Activated CD8-positive, alpha-beta T cell treated with anti-CD3 and anti-CD28 coated beads for 36 hours (primary cell): Measurements from ENCODE around the gene DOCK3. TPM values are rescaled to one million over a fixed set of nuclear protein-coding genes. Genes with fewer than 3 reads are reported as not detected.

Experiments
- ATAC-seq: fragments of 200-7000 bp; cut with Tn5 transposase; one replicate; pipeline ENCODE4 v1.10.0; 2021; ENCODE audit warnings: mild to moderate bottlenecking, moderate library complexity
- CTCF ChIA-PET: fragments of 350-600 bp; sonication (Branson Sonifier 250); formaldehyde crosslinking; loops from one replicate; lab custom pipeline; 2021; ENCODE audit warnings: antibody characterized with exemption; lab: Charles Lee
- POLR2A ChIA-PET: fragments of 350-600 bp; sonication (Branson Sonifier 250); formaldehyde crosslinking; loops from one replicate; lab custom pipeline; 2021; ENCODE audit warnings: antibody characterized with exemption; lab: Charles Lee
- DNase-seq: peaks from one replicate; pipeline ENCODE4 v3.0.0-alpha.2; 2020
- H3K27ac Mint-ChIP-seq: one replicate; pipeline ENCODE4 v1.8.0; 2021; ENCODE audit warnings: mild to moderate bottlenecking, mixed read lengths
- H3K27me3 Mint-ChIP-seq: one replicate; pipeline ENCODE4 v1.8.0; 2021; ENCODE audit warnings: mixed read lengths
- H3K36me3 Mint-ChIP-seq: one replicate; pipeline ENCODE4 v1.8.0; 2021; ENCODE audit warnings: low read depth, mixed read lengths
- H3K4me1 Mint-ChIP-seq: one replicate; pipeline ENCODE4 v1.8.0; 2021; ENCODE audit warnings: low read depth, mixed read lengths
- H3K4me3 Mint-ChIP-seq: one replicate; pipeline ENCODE4 v1.8.0; 2021; ENCODE audit warnings: mild to moderate bottlenecking, moderate library complexity, mixed read lengths
- H3K9me3 Mint-ChIP-seq: one replicate; pipeline ENCODE4 v1.8.0; 2021; ENCODE audit warnings: mixed read lengths
- intact Hi-C: fragments of 100-400 bp; cut with micrococcal nuclease; formaldehyde crosslinking; loops from one replicate; pipeline ENCODE4 v1.10.0; 2022
- total RNA-seq, 2 experiments: library from RNA; stranded (reverse); gene quantifications; one replicate each; pipeline ENCODE4 v1.2.3, GENCODE V29; 2021
- TF ChIP-seq, protein P1 (sequence below): fragments of 200-600 bp; IDR thresholded peaks from one replicate; pipeline ENCODE4 v1.8.0; 2022; ENCODE audit warnings: antibody characterized with exemption, mild to moderate bottlenecking

DOCK3 gene
- total RNA-seq, 2 experiments from 2014 or later: 3.6 to 4.2 TPM

DNA sequence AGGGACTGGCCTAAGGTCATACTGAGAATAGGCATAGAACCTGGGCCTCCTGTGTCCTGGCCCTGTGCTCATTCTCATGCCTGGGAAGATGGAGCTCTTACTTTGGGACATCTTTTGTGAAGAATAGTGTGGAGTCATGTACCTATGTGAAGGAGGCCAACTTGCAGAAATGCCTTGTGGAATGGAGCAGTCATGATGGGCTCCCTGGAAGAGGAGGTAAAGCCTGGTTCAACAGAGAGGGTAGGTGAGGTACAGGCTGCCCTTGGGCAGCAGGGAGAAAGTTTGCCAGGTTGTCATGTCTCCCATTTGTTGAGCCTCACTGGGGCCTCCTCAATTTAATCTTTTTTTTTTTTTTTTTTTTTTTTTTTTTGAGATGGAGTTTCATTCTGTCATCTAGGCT, 39.7 kb upstream of the DOCK3 start:
- ChIA-PET CTCF (interaction anchor here (2.6 to 8.5 kb wide), 3 partner anchors 16 to 19 kb away, joined by 10 to 47 read pairs (median 15); no protein-coding TSS in a partner anchor), POLR2A (interaction anchor here (0.9 to 2.7 kb wide), 5 partner anchors 11 to 22 kb away, joined by 3 to 14 read pairs (median 5); no protein-coding TSS in a partner anchor)
- Mint-ChIP-seq H3K4me3 (no peak overlapping the region), H3K4me1 (peaks cover 84% of the 10 kb centered on the region), H3K36me3 (peaks cover 59% of the 10 kb centered on the region), H3K27ac (peak overlapping the region; percentile 13), H3K9me3 (no peaks in the 10 kb centered on the region), H3K27me3 (no peaks in the 10 kb centered on the region)
- TF ChIP-seq, protein P1, sequence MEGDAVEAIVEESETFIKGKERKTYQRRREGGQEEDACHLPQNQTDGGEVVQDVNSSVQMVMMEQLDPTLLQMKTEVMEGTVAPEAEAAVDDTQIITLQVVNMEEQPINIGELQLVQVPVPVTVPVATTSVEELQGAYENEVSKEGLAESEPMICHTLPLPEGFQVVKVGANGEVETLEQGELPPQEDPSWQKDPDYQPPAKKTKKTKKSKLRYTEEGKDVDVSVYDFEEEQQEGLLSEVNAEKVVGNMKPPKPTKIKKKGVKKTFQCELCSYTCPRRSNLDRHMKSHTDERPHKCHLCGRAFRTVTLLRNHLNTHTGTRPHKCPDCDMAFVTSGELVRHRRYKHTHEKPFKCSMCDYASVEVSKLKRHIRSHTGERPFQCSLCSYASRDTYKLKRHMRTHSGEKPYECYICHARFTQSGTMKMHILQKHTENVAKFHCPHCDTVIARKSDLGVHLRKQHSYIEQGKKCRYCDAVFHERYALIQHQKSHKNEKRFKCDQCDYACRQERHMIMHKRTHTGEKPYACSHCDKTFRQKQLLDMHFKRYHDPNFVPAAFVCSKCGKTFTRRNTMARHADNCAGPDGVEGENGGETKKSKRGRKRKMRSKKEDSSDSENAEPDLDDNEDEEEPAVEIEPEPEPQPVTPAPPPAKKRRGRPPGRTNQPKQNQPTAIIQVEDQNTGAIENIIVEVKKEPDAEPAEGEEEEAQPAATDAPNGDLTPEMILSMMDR: no peak
- intact Hi-C loops: no loop called here
- DNase-seq (no peak), ATAC-seq (no peak)

DNA sequence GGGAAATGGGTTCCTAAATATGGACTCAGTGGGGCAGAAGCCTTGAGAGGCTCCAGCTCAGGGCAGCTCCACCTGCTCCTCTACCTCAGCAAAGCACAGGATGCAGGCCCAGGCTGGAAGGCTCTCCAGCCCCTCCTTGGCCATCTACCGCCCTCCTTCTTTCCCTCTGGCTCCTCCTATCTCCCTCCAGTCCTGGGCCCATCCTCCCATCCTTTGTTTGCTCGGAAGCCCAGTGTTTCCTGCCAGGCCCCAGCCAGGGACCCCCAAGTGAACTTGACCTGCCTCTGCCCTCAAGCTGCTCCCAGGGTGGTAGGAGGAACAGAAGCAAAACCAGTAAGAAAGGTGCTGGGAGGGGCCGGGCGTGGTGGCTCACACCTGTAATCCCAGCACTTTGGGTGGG, 37.7 kb upstream of the DOCK3 start:
- Mint-ChIP-seq H3K4me3 (no peak overlapping the region), H3K27me3 (no peaks in the 10 kb centered on the region), H3K27ac (peak overlapping the region; percentile 22), H3K36me3 (peaks cover 58% of the 10 kb centered on the region), H3K9me3 (no peaks in the 10 kb centered on the region), H3K4me1 (peaks cover 68% of the 10 kb centered on the region)
- intact Hi-C loops: no loop called here
- ATAC-seq: no peak
- POLR2A ChIA-PET: interaction anchor here (0.8 to 1.6 kb wide), 3 partner anchors 12 to 18 kb away, joined by 3 to 5 read pairs (median 3); no protein-coding TSS in a partner anchor
- TF ChIP-seq, protein P1: no peak
- CTCF ChIA-PET: interaction anchor here (1.2 to 8.5 kb wide), 3 partner anchors 9 to 95 kb away, joined by 3 to 47 read pairs (median 4); no protein-coding TSS in a partner anchor
- no peak for DNase-seq

DNA sequence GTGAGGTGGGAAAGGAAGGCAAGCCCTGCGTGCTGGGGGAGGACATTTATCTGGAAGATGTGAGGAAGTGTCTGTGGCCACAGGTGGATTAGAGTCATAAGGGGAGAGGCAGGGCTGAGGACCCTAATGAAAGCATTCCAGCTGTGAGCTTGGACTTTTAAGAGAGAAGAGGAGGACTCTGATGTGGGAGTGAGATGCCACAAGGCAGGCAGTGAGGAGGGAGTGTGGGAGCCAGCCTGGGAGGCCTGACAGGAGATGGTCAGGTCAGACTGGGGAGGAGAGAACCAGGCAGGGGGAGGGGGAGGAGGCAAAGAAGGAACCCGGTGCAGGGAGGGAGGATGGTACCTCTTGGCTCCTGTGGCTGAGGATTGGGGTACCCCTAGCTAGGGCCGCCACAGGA, 36.8 kb upstream of the DOCK3 start:
- Mint-ChIP-seq H3K4me3 (no peak overlapping the region), H3K4me1 (peaks cover 58% of the 10 kb centered on the region), H3K36me3 (peaks cover 55% of the 10 kb centered on the region), H3K27ac (peak overlapping the region; percentile 22), H3K9me3 (no peaks in the 10 kb centered on the region), H3K27me3 (no peaks in the 10 kb centered on the region)
- TF ChIP-seq, protein P1: no peak
- intact Hi-C loops: no loop called here
- ChIA-PET CTCF (interaction anchor here (1.6 to 8.5 kb wide), 2 partner anchors 15 to 22 kb away, joined by 3 to 47 read pairs; no protein-coding TSS in a partner anchor), POLR2A (interaction anchor here (0.8 to 1.6 kb wide), 3 partner anchors 13 to 19 kb away, joined by 3 to 5 read pairs (median 4); no protein-coding TSS in a partner anchor)
- ATAC-seq (no peak), DNase-seq (no peak)

DNA sequence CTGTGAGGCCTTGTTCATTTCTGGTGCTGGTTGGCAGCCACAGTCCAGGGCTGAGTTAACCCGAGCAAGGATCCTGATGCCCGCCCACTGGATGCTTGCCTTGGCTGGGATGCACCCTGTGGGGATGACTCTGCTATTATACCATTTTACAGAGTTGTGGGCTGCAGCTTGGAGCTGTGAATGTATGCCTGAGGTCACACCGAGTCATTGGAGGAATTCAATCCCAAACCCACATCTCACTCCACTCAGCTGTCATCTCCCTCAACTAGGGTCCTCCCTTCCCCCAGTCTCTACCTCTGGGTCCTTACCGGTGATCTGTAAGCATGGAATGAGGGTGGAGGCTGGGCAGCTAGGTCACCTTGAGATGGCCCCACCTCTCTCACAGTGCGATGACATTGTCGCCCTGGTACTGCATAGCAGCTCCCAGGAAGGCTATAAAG, 35.7 kb upstream of the DOCK3 start:
- Mint-ChIP-seq H3K4me1 (peaks cover 47% of the 10 kb centered on the region), H3K27ac (peak overlapping the region; percentile 73), H3K36me3 (peaks cover 55% of the 10 kb centered on the region), H3K4me3 (no peak overlapping the region), H3K27me3 (no peaks in the 10 kb centered on the region), H3K9me3 (no peaks in the 10 kb centered on the region)
- no peak for ATAC-seq
- intact Hi-C loops: no loop called here
- ChIA-PET POLR2A (interaction anchor here (0.5 to 1.2 kb wide), 2 partner anchors 14 to 112 kb away, joined by 3 read pairs; no protein-coding TSS in a partner anchor), CTCF (interaction anchor here (0.9 to 8.5 kb wide), 4 partner anchors 8 to 23 kb away, joined by 3 to 47 read pairs (median 4); no protein-coding TSS in a partner anchor)
- no peak for DNase-seq
- TF ChIP-seq, protein P1: no peak

DNA sequence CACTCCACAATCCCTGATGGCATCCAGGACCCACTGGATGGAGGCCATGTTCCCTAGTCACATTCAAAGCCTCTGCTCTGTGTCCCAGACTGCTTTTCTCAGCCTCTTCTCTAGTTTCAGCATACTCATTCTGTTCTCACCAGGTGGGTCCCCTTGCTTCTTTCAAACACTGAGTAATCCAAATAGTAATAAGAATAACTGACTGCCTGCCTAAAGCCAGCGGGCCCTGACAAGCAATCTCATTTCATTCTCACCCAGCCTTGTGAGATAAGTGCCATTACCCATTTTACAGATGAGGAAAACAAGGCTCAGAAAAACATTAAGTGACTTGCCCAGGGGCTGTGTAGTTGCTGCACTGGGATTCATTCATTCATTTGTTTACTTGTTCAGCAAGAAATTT, 32.3 kb upstream of the DOCK3 start:
- no peak for DNase-seq

More for the DNA sequence above, 32.3 kb upstream of the DOCK3 start:
- CTCF ChIA-PET: interaction anchor here (2.9 kb wide), 1 partner anchor 26 kb away, joined by 10 read pairs; the partner anchor contains the start of gene MAPKAPK3
- intact Hi-C loops: no loop called here
- ATAC-seq: peak; percentile 17
- POLR2A ChIA-PET: interaction anchor here (0.6 kb wide), 1 partner anchor 288 kb away, joined by 3 read pairs; no protein-coding TSS in a partner anchor
- Mint-ChIP-seq H3K4me1 (peaks cover 24% of the 10 kb centered on the region), H3K36me3 (peaks cover 56% of the 10 kb centered on the region), H3K9me3 (no peaks in the 10 kb centered on the region), H3K4me3 (no peak overlapping the region), H3K27ac (no peak overlapping the region), H3K27me3 (no peaks in the 10 kb centered on the region)
- TF ChIP-seq, protein P1: no peak
